H1 (cell line): ENCODE data around the gene CD48. TPM values are rescaled to one million over a fixed set of nuclear protein-coding genes. Genes with fewer than 3 reads are reported as not detected.

ENCODE experiments used
- ATF2 ChIP-seq: IDR thresholded peaks from 2 replicates; pipeline ENCODE4 v1.6.1; 2012; ENCODE audit warnings: low read length, inconsistent platforms
- BACH1 ChIP-seq: IDR thresholded peaks from 2 replicates; pipeline ENCODE4 v1.6.1; 2012; ENCODE audit warnings: low read length, improper control_type of control experiment
- KDM4A ChIP-seq: IDR thresholded peaks from one replicate; pipeline ENCODE4 v1.7.1; 2012; ENCODE audit warnings: low read depth, mild to moderate bottlenecking, moderate library complexity, low read length, inconsistent platforms; ENCODE audit not compliant: severe bottlenecking
- NANOG ChIP-seq: IDR thresholded peaks from 2 replicates; pipeline ENCODE4 v1.6.1; 2011; ENCODE audit warnings: low read length, low read depth, mild to moderate bottlenecking, inconsistent platforms; ENCODE audit not compliant: insufficient read depth, poor library complexity, severe bottlenecking
- PHF8 ChIP-seq: fragments of 200-600 bp; sonication (generic); conservative IDR thresholded peaks from 2 replicates; pipeline ENCODE4 v1.7.1; 2012; ENCODE audit warnings: low read depth, mild to moderate bottlenecking, inconsistent platforms, low read length, moderate library complexity
- POLR2A ChIP-seq, 2 experiments: IDR thresholded peaks; 1 replicate in 1 of 2; 2 replicates in 1 of 2; pipeline ENCODE4 v1.6.1; 2011; ENCODE audit warnings: low read depth in 2 of 2, low read length in 2 of 2, mild to moderate bottlenecking in 2 of 2; ENCODE audit errors: control extremely low read depth in 1 of 2
- SP1 ChIP-seq: IDR thresholded peaks from 2 replicates; pipeline ENCODE4 v1.6.1; 2011; ENCODE audit warnings: low read depth, low read length
- TCF12 ChIP-seq: IDR thresholded peaks from 2 replicates; pipeline ENCODE4 v1.6.1; 2011; ENCODE audit warnings: low read depth, mild to moderate bottlenecking, low read length
- polyA plus RNA-seq, 7 experiments: library from polyadenylated mRNA; depleted of rRNA in 3 of 7; stranded (reverse) in 5 of 7; unstranded in 2 of 7; fragments of >200 nt in 5 of 7; fragments of 200-250 nt in 2 of 7; gene quantifications; 1 replicate in 5 of 7; 2 replicates in 1 of 7; 4 replicates in 1 of 7; pipeline versions ENCODE4 v1.2.1 to v1.2.3, GENCODE V29; 2011 to 2013; ENCODE audit warnings: missing spikeins in 2 of 7, mixed read lengths in 2 of 7
- total RNA-seq: library from RNA; stranded (reverse); fragmentation: NEBNext Ultra II Directional; extraction: Animal tissue kit (Norgen Biotek cat#: 25700); gene quantifications from 2 replicates; pipeline ENCODE4 v1.2.1, GENCODE V29; 2021
- TF ChIP-seq, protein P1 (sequence below): fragments of 300-600 bp; sonication (generic); IDR thresholded peaks from 2 replicates; pipeline ENCODE4 v1.7.1; 2012; ENCODE audit warnings: low read length, moderate library complexity, mild to moderate bottlenecking, inconsistent platforms; ENCODE audit not compliant: insufficient replicate concordance

CD48 gene
- total and polyA plus RNA-seq, 2 of the 8 experiments (the other 6 are each of a cell fraction or from before 2014, with no cell fraction given): 0.08 TPM; not detected in 1

GRCh38 chr1:160637821-160638539 is 73.6 kb downstream of the CD48 start (continued):
- TF ChIP-seq ATF2: no peak
- TF ChIP-seq KDM4A: no peak
- TF ChIP-seq PHF8: no peak
- TF ChIP-seq TCF12: no peak
- TF ChIP-seq, protein P1, sequence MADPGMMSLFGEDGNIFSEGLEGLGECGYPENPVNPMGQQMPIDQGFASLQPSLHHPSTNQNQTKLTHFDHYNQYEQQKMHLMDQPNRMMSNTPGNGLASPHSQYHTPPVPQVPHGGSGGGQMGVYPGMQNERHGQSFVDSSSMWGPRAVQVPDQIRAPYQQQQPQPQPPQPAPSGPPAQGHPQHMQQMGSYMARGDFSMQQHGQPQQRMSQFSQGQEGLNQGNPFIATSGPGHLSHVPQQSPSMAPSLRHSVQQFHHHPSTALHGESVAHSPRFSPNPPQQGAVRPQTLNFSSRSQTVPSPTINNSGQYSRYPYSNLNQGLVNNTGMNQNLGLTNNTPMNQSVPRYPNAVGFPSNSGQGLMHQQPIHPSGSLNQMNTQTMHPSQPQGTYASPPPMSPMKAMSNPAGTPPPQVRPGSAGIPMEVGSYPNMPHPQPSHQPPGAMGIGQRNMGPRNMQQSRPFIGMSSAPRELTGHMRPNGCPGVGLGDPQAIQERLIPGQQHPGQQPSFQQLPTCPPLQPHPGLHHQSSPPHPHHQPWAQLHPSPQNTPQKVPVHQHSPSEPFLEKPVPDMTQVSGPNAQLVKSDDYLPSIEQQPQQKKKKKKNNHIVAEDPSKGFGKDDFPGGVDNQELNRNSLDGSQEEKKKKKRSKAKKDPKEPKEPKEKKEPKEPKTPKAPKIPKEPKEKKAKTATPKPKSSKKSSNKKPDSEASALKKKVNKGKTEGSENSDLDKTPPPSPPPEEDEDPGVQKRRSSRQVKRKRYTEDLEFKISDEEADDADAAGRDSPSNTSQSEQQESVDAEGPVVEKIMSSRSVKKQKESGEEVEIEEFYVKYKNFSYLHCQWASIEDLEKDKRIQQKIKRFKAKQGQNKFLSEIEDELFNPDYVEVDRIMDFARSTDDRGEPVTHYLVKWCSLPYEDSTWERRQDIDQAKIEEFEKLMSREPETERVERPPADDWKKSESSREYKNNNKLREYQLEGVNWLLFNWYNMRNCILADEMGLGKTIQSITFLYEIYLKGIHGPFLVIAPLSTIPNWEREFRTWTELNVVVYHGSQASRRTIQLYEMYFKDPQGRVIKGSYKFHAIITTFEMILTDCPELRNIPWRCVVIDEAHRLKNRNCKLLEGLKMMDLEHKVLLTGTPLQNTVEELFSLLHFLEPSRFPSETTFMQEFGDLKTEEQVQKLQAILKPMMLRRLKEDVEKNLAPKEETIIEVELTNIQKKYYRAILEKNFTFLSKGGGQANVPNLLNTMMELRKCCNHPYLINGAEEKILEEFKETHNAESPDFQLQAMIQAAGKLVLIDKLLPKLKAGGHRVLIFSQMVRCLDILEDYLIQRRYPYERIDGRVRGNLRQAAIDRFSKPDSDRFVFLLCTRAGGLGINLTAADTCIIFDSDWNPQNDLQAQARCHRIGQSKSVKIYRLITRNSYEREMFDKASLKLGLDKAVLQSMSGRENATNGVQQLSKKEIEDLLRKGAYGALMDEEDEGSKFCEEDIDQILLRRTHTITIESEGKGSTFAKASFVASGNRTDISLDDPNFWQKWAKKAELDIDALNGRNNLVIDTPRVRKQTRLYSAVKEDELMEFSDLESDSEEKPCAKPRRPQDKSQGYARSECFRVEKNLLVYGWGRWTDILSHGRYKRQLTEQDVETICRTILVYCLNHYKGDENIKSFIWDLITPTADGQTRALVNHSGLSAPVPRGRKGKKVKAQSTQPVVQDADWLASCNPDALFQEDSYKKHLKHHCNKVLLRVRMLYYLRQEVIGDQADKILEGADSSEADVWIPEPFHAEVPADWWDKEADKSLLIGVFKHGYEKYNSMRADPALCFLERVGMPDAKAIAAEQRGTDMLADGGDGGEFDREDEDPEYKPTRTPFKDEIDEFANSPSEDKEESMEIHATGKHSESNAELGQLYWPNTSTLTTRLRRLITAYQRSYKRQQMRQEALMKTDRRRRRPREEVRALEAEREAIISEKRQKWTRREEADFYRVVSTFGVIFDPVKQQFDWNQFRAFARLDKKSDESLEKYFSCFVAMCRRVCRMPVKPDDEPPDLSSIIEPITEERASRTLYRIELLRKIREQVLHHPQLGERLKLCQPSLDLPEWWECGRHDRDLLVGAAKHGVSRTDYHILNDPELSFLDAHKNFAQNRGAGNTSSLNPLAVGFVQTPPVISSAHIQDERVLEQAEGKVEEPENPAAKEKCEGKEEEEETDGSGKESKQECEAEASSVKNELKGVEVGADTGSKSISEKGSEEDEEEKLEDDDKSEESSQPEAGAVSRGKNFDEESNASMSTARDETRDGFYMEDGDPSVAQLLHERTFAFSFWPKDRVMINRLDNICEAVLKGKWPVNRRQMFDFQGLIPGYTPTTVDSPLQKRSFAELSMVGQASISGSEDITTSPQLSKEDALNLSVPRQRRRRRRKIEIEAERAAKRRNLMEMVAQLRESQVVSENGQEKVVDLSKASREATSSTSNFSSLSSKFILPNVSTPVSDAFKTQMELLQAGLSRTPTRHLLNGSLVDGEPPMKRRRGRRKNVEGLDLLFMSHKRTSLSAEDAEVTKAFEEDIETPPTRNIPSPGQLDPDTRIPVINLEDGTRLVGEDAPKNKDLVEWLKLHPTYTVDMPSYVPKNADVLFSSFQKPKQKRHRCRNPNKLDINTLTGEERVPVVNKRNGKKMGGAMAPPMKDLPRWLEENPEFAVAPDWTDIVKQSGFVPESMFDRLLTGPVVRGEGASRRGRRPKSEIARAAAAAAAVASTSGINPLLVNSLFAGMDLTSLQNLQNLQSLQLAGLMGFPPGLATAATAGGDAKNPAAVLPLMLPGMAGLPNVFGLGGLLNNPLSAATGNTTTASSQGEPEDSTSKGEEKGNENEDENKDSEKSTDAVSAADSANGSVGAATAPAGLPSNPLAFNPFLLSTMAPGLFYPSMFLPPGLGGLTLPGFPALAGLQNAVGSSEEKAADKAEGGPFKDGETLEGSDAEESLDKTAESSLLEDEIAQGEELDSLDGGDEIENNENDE: no peak
- TF ChIP-seq SP1: no peak
- no peak for TF ChIP-seq POLR2A (IDR thresholded peaks at IDR 0.05; ENCODE audit: control extremely low read depth in 1 of 2, low read depth in 2 of 2, low read length in 2 of 2)
- TF ChIP-seq BACH1: no peak
- no peak for TF ChIP-seq NANOG
